Right forelimb (tissue), 1 donor: ENCODE data around the gene E2F2.

Source experiments
- DNase-seq: peaks from one replicate; pipeline ENCODE4 v3.0.0-alpha.2; 2018

The E2F2 gene

DNA sequence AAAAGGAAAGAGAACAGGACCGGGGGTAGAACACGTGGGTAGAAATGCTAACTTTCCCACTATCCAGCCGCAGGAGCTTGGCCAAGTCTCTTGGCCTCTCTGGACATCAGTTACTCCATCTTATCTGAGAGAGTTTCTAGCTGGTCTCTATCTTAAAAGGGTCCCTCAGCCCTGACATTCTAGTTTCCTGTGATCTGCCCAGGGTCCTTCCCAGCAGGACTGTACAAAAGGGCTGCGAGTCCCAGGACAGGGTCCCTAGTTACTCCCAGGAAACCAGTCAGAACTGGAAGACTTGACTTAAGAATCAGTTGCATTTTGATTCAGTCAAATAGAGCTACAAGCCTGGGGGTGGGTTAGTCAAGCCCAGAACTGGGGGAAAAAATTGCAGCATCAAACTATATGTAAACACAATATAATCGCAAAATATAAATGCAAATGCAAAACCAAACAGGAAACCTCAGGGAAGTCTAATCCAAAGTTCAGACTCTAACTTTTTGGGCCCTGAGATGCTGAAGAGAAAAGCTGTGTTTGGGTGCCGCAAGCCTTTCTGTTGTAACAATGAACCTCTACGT lies 49.9 kb downstream of the E2F2 start:
- DNase-seq: no peak

DNA sequence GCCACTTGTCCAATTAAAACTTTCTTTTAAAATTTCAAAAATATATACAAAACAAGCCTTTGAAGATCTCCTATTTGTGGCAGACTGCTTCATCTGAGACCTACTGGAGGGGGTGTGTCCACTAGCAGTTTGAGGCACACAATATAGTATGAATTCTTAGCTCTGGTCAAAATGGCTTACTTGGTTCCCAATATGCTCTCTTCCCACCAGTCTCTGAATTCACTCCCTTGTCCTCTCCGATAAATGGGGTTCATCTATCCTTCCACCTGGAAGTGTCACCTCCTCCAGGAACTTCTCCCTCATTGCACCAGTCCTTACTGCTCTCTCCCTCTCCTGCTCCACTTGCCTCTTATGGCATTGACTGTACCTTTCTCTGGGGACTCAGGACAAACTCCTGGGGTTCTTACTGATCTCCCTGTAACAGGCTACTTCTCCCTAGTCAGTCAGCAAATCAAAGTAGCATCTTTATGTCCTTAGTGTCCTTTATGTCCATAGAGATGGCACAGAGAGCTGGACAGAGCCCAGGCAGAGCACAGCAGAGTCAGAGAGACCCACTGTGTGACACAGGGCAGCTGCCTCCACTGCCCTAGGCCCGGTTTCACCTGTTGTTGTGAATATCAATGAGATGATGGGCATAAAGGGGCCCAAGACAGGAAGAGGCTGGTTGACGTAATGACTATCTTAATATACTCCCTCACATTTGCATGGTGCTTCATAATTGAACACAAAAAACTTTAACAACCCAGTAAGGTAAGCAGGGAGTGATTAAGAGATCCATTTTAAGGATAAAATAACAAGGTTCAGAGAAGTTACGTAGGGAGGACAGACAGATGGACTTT lies 50.6 kb downstream of the E2F2 start:
- no peak for DNase-seq

- no peak for DNase-seq
These were observed 51.4 kb downstream of the E2F2 start for GRCh38 chr1:23479666-23479941.

GRCh38 chr1:23478896-23479665 lies 52.0 kb downstream of the E2F2 start:
- DNase-seq: peak; percentile 70

- no peak for DNase-seq
These were observed 53.5 kb downstream of the E2F2 start for GRCh38 chr1:23477359-23478144.

DNA sequence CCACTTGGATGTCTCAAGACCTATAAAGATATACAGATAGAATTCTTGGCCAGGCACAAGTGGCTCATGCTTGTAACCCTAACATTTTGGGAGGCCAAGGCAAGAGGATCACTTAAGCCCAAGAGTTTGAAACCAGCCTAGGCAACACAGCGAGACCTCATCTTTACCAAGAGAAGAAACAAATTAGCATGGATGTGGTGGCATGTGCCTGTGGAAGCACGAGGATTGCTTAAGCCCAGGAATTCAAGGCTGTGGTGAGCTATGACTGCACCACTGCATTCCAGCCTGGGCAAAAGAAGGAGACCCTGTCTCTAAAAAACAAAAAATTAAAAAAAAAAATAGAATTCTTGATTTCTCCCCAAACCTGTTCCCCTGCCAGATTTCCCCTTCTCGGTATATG lies 55.4 kb downstream of the E2F2 start:
- DNase-seq: no peak

DNA sequence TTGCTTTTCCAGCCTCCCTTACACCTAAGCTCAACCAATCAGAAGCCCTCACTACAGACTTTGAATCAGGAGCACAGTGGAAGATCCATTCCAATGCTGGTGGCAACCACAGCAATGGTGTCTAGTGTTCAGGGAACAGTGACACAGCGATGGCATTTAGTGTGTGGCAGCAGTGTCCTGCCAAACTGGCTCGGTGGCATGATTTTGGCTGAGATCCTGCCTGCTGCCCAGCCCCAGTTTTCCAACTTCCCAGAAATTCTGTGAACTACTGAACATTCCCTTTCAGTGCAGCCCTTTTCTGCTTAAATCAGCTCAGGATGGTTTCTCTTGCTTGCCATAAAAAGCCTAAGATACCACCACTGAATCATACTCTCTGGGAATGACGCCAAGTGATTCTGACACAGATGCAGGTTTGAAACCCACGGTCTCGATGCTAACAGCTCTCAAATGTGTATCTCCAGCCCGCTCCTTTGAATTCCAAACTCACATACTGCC lies 55.9 kb downstream of the E2F2 start:
- no peak for DNase-seq

GRCh38 chr1:23473037-23473800 lies 57.8 kb downstream of the E2F2 start:
- no peak for DNase-seq

GRCh38 chr1:23472351-23473036 lies 58.5 kb downstream of the E2F2 start:
- no peak for DNase-seq

DNA sequence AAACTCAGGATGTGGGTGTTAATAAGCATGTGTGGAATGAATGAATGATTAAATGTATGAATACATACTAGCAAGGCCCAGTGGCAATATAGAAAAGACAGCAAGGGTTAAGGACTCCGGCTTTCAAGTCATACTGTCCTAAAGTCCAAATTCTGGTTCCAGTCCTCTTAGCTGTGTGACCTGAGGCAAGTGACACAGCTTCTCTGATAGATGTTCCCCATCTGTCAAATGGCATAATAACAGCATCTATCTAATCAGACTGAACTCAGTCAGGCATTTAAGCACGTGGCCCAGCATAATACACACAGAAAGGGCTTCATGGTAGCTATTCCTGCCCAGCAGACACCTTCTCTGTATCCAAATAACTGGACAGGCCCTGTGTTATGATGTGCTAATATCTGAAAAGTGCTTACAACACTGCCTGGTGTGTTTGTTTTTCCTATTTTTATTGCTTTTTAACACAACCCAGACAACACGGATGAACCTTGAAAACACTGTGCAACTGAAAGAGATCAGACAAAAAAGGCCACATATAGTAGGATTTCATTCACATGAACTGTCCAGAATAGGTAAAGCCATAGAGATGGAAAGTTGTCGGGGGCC lies 59.5 kb downstream of the E2F2 start:
- no peak for DNase-seq

GRCh38 chr1:23470282-23471070 lies 60.6 kb downstream of the E2F2 start:
- peak; percentile 79 for DNase-seq

DNA sequence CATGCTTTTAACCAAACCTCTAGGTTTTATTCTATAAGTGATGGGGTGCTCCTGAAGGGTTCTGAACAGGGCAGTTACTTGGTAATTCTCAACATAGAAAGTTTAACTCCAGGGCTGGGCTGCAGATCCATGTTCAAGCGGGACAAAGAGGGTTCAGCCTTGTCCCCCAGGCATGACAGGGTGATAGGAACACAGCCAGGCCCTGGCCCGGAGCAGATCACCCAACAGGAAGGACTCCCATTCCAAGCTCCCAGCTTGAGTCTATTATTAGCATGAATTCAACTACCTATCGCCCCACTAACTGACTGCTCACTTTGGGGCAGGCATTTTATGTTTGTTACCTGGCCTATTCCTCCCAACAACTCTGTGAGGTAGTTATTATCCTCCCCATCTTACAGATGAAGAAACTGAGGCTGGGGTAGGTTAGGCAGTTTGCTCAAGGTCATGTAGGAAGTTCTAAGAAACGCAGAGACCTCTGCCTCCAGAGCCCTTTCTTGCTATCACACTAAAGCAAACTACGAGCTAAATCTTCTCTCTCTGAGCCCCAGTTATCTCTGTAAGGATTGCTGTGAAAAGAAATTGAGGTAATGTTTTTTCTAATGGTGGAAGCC lies 61.6 kb downstream of the E2F2 start:
- DNase-seq: no peak

DNA sequence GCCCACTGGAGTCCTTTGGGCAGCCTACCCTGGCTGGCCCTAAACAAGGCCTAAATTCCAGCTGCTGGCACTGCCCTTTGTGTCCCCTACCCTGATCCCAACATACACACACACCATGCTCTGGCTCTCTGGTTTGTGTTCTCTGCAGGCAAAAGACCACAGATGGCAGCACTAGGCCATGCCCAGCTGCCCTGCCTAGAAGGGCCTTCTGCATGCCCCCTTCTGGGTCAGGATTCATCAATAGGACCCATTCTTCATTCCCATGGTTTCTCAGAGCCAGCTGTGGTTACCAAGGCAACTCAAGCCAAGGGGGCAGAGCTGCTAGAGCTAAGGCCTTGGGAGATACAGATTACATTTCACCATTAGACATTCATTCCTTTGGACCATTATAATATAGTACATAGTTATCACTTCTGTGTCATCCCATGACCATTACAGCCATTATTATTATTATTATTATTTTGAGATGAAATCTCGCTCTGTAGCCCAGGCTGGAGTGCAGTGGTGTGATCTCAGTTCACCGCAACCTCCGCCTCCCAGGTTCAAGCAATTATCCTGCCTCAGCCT lies 64.5 kb downstream of the E2F2 start:
- DNase-seq: no peak

- DNase-seq: no peak
These were observed 67.7 kb downstream of the E2F2 start for GRCh38 chr1:23463286-23463685.

DNA sequence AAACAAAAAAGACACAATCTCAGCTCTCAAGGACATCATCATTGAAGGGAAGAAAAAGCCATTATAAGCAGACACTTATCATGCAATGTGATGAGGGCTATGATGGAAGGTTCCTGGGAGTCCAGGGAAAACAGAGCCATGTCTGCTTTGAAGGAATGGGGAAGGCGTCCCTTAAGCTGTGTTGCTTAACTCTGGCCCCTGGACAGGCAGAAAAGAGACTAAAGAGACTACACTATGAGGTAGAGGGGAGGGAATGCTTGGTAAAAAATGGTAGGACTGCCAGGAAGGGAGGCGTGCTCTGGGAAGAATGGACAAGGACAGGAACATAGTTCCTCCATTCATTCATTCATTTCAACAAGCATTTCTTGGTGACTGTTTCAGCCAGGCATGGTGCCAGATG lies 68.3 kb downstream of the E2F2 start:
- no peak for DNase-seq

GRCh38 chr1:23461050-23461449 lies 70.0 kb downstream of the E2F2 start:
- DNase-seq: no peak

DNA sequence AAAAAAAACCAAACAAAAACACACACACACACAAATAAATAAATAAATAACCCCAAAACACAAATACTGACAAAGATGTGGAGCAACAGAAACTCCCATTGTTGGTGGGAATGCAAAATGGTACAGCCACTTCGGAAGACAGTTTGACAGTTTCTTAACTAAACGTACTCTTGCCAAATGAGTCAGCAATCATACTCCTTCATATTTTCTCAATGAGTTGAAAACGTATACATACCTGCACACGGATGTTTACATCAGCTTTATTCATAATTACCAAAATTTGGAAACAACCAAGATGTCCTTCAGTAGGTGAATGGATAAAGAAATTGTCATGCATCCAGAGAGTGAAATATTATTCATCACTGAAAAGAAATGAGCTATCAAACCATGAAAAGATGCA lies 70.5 kb downstream of the E2F2 start:
- no peak for DNase-seq

- no peak for DNase-seq
These were observed 71.7 kb downstream of the E2F2 start for GRCh38 chr1:23459338-23459757.
